ENCODE measurements around the gene MRGPRD.

Gene MRGPRD

GRCh38 chr11:69014084-69014851 lies 33.5 kb upstream of the MRGPRD start:
- Histone ChIP-seq H3K4me1 (ENCODE audit: control insufficient read depth in 2 of 2, insufficient read depth in 1 of 2, low read depth in 1 of 2, low read length in 2 of 2) (peaks cover 35 to 47% of the 10 kb centered on the region in 2 donors), H3K9ac (ENCODE audit: low read depth, low read length, poor library complexity) (peak overlapping the region; percentile 24), H2AK5ac (ENCODE audit: low read depth, low read length) (peak overlapping the region; percentile 78), H4K8ac (ENCODE audit: low read depth, low read length) (no peak overlapping the region), H3K4ac (ENCODE audit: low read length) (peak overlapping the region; percentile 58), H3K4me2 (ENCODE audit: insufficient read depth, low read length, poor library complexity, severe bottlenecking) (peak overlapping the region; percentile 78), H3K79me1 (ENCODE audit: low read depth, low read length) (peaks cover 2% of the 10 kb centered on the region), H3K18ac (ENCODE audit: low read length) (peak overlapping the region; percentile 93), H4K91ac (ENCODE audit: low read depth, low read length, poor library complexity) (peak overlapping the region; percentile 5), H3K27ac (replicated peaks; ENCODE audit: low read length) (no peak overlapping the region), H2BK12ac (ENCODE audit: low read length) (no peak overlapping the region), H3K4me3 (ENCODE audit: low read length in 2 of 2) (peak overlapping the region in 1 of 2 donors; percentile 31), H3K36me3 (replicated peaks in 1 of 2; ENCODE audit: control insufficient read depth in 2 of 2, insufficient read depth in 2 of 2, low read length in 2 of 2) (no peaks in the 10 kb centered on the region), H3K23ac (ENCODE audit: low read depth, low read length, poor library complexity) (peak overlapping the region; percentile 16), H2BK5ac (ENCODE audit: low read length) (peak overlapping the region; percentile 35), H3K9me3 (replicated peaks in 1 of 2; ENCODE audit: control insufficient read depth in 2 of 2, insufficient read depth in 1 of 2, low read depth in 1 of 2, low read length in 2 of 2) (no peaks in the 10 kb centered on the region), H2AFZ (ENCODE audit: low read length) (peak overlapping the region; percentile 86), H2BK15ac (ENCODE audit: low read length) (peak overlapping the region; percentile 65), H2BK120ac (ENCODE audit: low read depth, low read length) (peak overlapping the region; percentile 24), H3K27me3 (ENCODE audit: control insufficient read depth in 3 of 3, insufficient read depth in 3 of 3, low read depth in 1 of 3, low read length in 3 of 3) (peaks cover 0 to 56% (median 2%) of the 10 kb centered on the region in 3 experiments), H3K14ac (ENCODE audit: low read length) (no peak overlapping the region)
- WGBS, 2 donors (ENCODE audit: extremely low coverage in 2 of 2, insufficient read length in 2 of 2, insufficient replicate concordance in 1 of 2) = no CpG with 5 or more reads among the region's 28 CpGs
- DNase-seq (ENCODE audit: low spot score) = no peak

- H2BK5ac ChIP-seq (ENCODE audit: low read length) = peak within 1 kb of the TSS; percentile 43
- H4K8ac ChIP-seq (ENCODE audit: low read depth, low read length) = peak within 1 kb of the TSS; percentile 25
- H4K91ac ChIP-seq (ENCODE audit: low read depth, low read length, poor library complexity) = peak within 1 kb of the TSS; percentile 5
- peak within 1 kb of the TSS; percentile 68 for H3K23ac ChIP-seq (ENCODE audit: low read depth, low read length, poor library complexity)
- no CpG with 5 or more reads among the region's 43 CpGs for WGBS, 2 donors (ENCODE audit: extremely low coverage in 2 of 2, insufficient read length in 2 of 2, insufficient replicate concordance in 1 of 2)
- H3K79me1 ChIP-seq (ENCODE audit: low read depth, low read length) = peaks cover 2% of the 10 kb centered on the region
- H3K9ac ChIP-seq (ENCODE audit: low read depth, low read length, poor library complexity) = peak within 1 kb of the TSS; percentile 78
- no peak within 1 kb of the TSS for H3K27ac ChIP-seq (replicated peaks; ENCODE audit: low read length)
- H3K4me2 ChIP-seq (ENCODE audit: insufficient read depth, low read length, poor library complexity, severe bottlenecking) = peak within 1 kb of the TSS; percentile 78
- H2AK5ac ChIP-seq (ENCODE audit: low read depth, low read length) = peak within 1 kb of the TSS; percentile 98
- peak within 1 kb of the TSS; percentile 98 for H2BK15ac ChIP-seq (ENCODE audit: low read length)
- H3K4me1 ChIP-seq (ENCODE audit: control insufficient read depth in 2 of 2, insufficient read depth in 1 of 2, low read depth in 1 of 2, low read length in 2 of 2) = peaks cover 45 to 49% of the 10 kb centered on the region in 2 donors
- H3K18ac ChIP-seq (ENCODE audit: low read length) = peak within 1 kb of the TSS; percentile 96
- H3K36me3 ChIP-seq (replicated peaks in 1 of 2; ENCODE audit: control insufficient read depth in 2 of 2, insufficient read depth in 2 of 2, low read length in 2 of 2) = no peaks in the 10 kb centered on the region
- peak within 1 kb of the TSS; percentile 82 for H2BK12ac ChIP-seq (ENCODE audit: low read length)
- H3K4ac ChIP-seq (ENCODE audit: low read length) = peak within 1 kb of the TSS; percentile 77
- no peak for DNase-seq (ENCODE audit: low spot score)
- H3K27me3 ChIP-seq (ENCODE audit: control insufficient read depth in 3 of 3, insufficient read depth in 3 of 3, low read depth in 1 of 3, low read length in 3 of 3) = peaks cover 0 to 64% (median 2%) of the 10 kb centered on the region in 3 experiments
- H2BK120ac ChIP-seq (ENCODE audit: low read depth, low read length) = peak within 1 kb of the TSS; percentile 73
- H3K14ac ChIP-seq (ENCODE audit: low read length) = peak within 1 kb of the TSS; percentile 73
- H3K9me3 ChIP-seq (replicated peaks in 1 of 2; ENCODE audit: control insufficient read depth in 2 of 2, insufficient read depth in 1 of 2, low read depth in 1 of 2, low read length in 2 of 2) = no peaks in the 10 kb centered on the region
- H2AFZ ChIP-seq (ENCODE audit: low read length) = peak within 1 kb of the TSS; percentile 86
- peak within 1 kb of the TSS; percentile 21 to 68 for H3K4me3 ChIP-seq (ENCODE audit: low read length in 2 of 2)
Observed at GRCh38 chr11:69013009-69013951, 32.5 kb upstream of the MRGPRD start, which contains the start of gene MRGPRF. Gene MRGPRF, minus strand, starts transcription at chr11:69013246. Its CDS starts 3,345 bp downstream, at chr11:69009901.

GRCh38 chr11:69012092-69013008 lies 31.6 kb upstream of the MRGPRD start:
- Histone ChIP-seq H3K4me1 (ENCODE audit: control insufficient read depth in 2 of 2, insufficient read depth in 1 of 2, low read depth in 1 of 2, low read length in 2 of 2) (peaks cover 47 to 52% of the 10 kb centered on the region in 2 donors), H4K8ac (ENCODE audit: low read depth, low read length) (no peak overlapping the region), H3K4ac (ENCODE audit: low read length) (peak overlapping the region; percentile 77), H3K4me3 (ENCODE audit: low read length in 2 of 2) (peak overlapping the region; percentile 15 to 21), H2BK12ac (ENCODE audit: low read length) (peak overlapping the region; percentile 66), H2AK5ac (ENCODE audit: low read depth, low read length) (peak overlapping the region; percentile 98), H3K9ac (ENCODE audit: low read depth, low read length, poor library complexity) (peak overlapping the region; percentile 64), H3K18ac (ENCODE audit: low read length) (peak overlapping the region; percentile 96), H2BK15ac (ENCODE audit: low read length) (peak overlapping the region; percentile 62), H3K4me2 (ENCODE audit: insufficient read depth, low read length, poor library complexity, severe bottlenecking) (peak overlapping the region; percentile 78), H3K14ac (ENCODE audit: low read length) (peak overlapping the region; percentile 73), H3K27ac (replicated peaks; ENCODE audit: low read length) (no peak overlapping the region), H3K79me1 (ENCODE audit: low read depth, low read length) (peaks cover 2% of the 10 kb centered on the region), H2BK120ac (ENCODE audit: low read depth, low read length) (peak overlapping the region; percentile 73), H4K91ac (ENCODE audit: low read depth, low read length, poor library complexity) (no peak overlapping the region), H2BK5ac (ENCODE audit: low read length) (peak overlapping the region; percentile 43), H3K9me3 (replicated peaks in 1 of 2; ENCODE audit: control insufficient read depth in 2 of 2, insufficient read depth in 1 of 2, low read depth in 1 of 2, low read length in 2 of 2) (no peaks in the 10 kb centered on the region), H2AFZ (ENCODE audit: low read length) (peak overlapping the region; percentile 86), H3K27me3 (ENCODE audit: control insufficient read depth in 3 of 3, insufficient read depth in 3 of 3, low read depth in 1 of 3, low read length in 3 of 3) (peaks cover 0 to 70% (median 2%) of the 10 kb centered on the region in 3 experiments), H3K36me3 (replicated peaks in 1 of 2; ENCODE audit: control insufficient read depth in 2 of 2, insufficient read depth in 2 of 2, low read length in 2 of 2) (no peaks in the 10 kb centered on the region), H3K23ac (ENCODE audit: low read depth, low read length, poor library complexity) (peak overlapping the region; percentile 68)
- WGBS, 2 donors (ENCODE audit: extremely low coverage in 2 of 2, insufficient read length in 2 of 2, insufficient replicate concordance in 1 of 2) = no CpG with 5 or more reads among the region's 21 CpGs
- DNase-seq (ENCODE audit: low spot score) = no peak
